GM12878 (cell line): ENCODE data around the gene KLF15. TPM values are rescaled to one million over a fixed set of nuclear protein-coding genes. Genes with fewer than 3 reads are reported as not detected.

Source experiments
- ATAC-seq: fragments of 200-7000 bp; cut with Tn5 transposase; 3 replicates; pipeline ENCODE4 v1.9.1; 2020; ENCODE audit warnings: mild to moderate bottlenecking, moderate library complexity
- BruUV-seq: library from RNA; stranded (reverse); fragments of 400-500 nt; replicated peaks from 2 replicates; lab custom pipeline; 2021; lab: Mats Ljungman, UMichigan
- CTCF ChIA-PET: fragments of 300-600 bp; sonication (Branson Sonifier 250); formaldehyde crosslinking; extraction: SDS; loops from one replicate; lab custom pipeline; 2021; ENCODE audit warnings: inconsistent platforms; lab: Yijun Ruan, JAX
- POLR2A ChIA-PET: fragments of 350-600 bp; formaldehyde crosslinking; extraction: SDS; loops from one replicate; lab custom pipeline; 2021; ENCODE audit warnings: inconsistent platforms; lab: Charles Lee
- RAD21 ChIA-PET: fragments of 300-600 bp; sonication (Branson Sonifier 250); formaldehyde crosslinking; loops from one replicate; lab custom pipeline; 2023; ENCODE audit warnings: antibody characterized with exemption; ENCODE audit not compliant: unreplicated experiment; lab: Charles Lee
- SMC1A ChIA-PET: fragments of 300-600 bp; sonication (Branson Sonifier 250); formaldehyde crosslinking; loops from one replicate; lab custom pipeline; 2023; ENCODE audit not compliant: unreplicated experiment, uncharacterized antibody; lab: Charles Lee
- DNase-seq: peaks from one replicate; pipeline ENCODE4 v3.0.0-alpha.2; 2011; ENCODE audit warnings: low read depth, low spot score
- FAIRE-seq: peaks from 3 replicates; lab custom pipeline; 2011; peaks lifted over from hg19 to GRCh38; lab: Jason Lieb, UNC
- H2AFZ ChIP-seq: 2 replicates; pipeline ENCODE4 v1.6.0; 2011; ENCODE audit warnings: low read depth, low read length, control low read depth; ENCODE audit not compliant: control insufficient read depth
- H3K27ac ChIP-seq: 2 replicates; pipeline ENCODE4 v1.5.1; 2011; ENCODE audit warnings: control low read depth; ENCODE audit not compliant: control insufficient read depth, insufficient read depth
- H3K27me3 ChIP-seq, 2 experiments: replicated peaks in 1 of 2; 2 replicates each; pipeline versions ENCODE4 v1.6.0 to v1.6.1; 2011; ENCODE audit warnings: low read length in 1 of 2; ENCODE audit not compliant: control insufficient read depth in 2 of 2, insufficient read depth in 2 of 2
- H3K36me3 ChIP-seq, 2 experiments: 2 replicates each; pipeline ENCODE4 v1.5.1; 2011; ENCODE audit warnings: low read length in 1 of 2; ENCODE audit not compliant: control insufficient read depth in 2 of 2, insufficient read depth in 2 of 2
- H3K4me1 ChIP-seq: 2 replicates; pipeline ENCODE4 v1.6.1; 2011; ENCODE audit warnings: mild to moderate bottlenecking, low read length, moderate library complexity, mixed read lengths; ENCODE audit not compliant: control insufficient read depth, insufficient read depth
- H3K4me2 ChIP-seq: 2 replicates; pipeline ENCODE4 v1.6.0; 2011; ENCODE audit warnings: control low read depth; ENCODE audit not compliant: control insufficient read depth, insufficient read depth
- H3K4me3 ChIP-seq: fragments of 200-600 bp; sonication (generic); 2 replicates; pipeline ENCODE4 v1.5.1; 2016
- H3K79me2 ChIP-seq: 2 replicates; pipeline ENCODE4 v1.6.0; 2011; ENCODE audit warnings: low read length; ENCODE audit not compliant: control insufficient read depth, insufficient read depth
- H3K9ac ChIP-seq: 2 replicates; pipeline ENCODE4 v1.8.0; 2011; ENCODE audit warnings: low read length, control low read depth, mixed read lengths; ENCODE audit not compliant: control insufficient read depth, insufficient read depth
- H3K9me3 ChIP-seq: replicated peaks from 3 replicates; pipeline ENCODE4 v1.5.1; 2011; ENCODE audit warnings: mild to moderate bottlenecking, low read length; ENCODE audit not compliant: control insufficient read depth, insufficient read depth
- H4K20me1 ChIP-seq: 2 replicates; pipeline ENCODE4 v1.6.0; 2011; ENCODE audit not compliant: control insufficient read depth, insufficient read depth
- BHLHE40 ChIP-seq, 2 experiments: fragments of 450-650 bp in 1 of 2; IDR thresholded peaks; 2 replicates each; pipeline ENCODE4 v1.6.1; 2011 to 2017; ENCODE audit warnings: low read depth in 2 of 2, borderline replicate concordance in 1 of 2, improper control_type of control experiment in 1 of 2, low read length in 1 of 2, mild to moderate bottlenecking in 1 of 2
- BMI1 ChIP-seq: fragments of 450-650 bp; IDR thresholded peaks from 2 replicates; pipeline ENCODE4 v1.6.1; 2016; ENCODE audit warnings: mild to moderate bottlenecking, moderate library complexity, borderline replicate concordance
- CHD2 ChIP-seq: IDR thresholded peaks from 2 replicates; pipeline ENCODE4 v1.6.1; 2011; ENCODE audit warnings: low read depth, low read length, improper control_type of control experiment, borderline replicate concordance
- CHD4 ChIP-seq: fragments of 200-600 bp; sonication (generic); IDR thresholded peaks from 2 replicates; pipeline ENCODE4 v1.6.1; 2016; ENCODE audit warnings: mild to moderate bottlenecking
- DPF2 ChIP-seq: fragments of 450-650 bp; IDR thresholded peaks from 2 replicates; pipeline ENCODE4 v1.6.1; 2017; ENCODE audit warnings: mild to moderate bottlenecking
- GABPA ChIP-seq: IDR thresholded peaks from 2 replicates; pipeline ENCODE4 v1.6.1; 2014; ENCODE audit warnings: antibody characterized with exemption, low read depth, mild to moderate bottlenecking, inconsistent platforms
- HDAC2 ChIP-seq: fragments of 200-600 bp; sonication (generic); IDR thresholded peaks from 2 replicates; pipeline ENCODE4 v1.6.1; 2017
- MTA3 ChIP-seq: IDR thresholded peaks from 2 replicates; pipeline ENCODE4 v1.6.1; 2012; ENCODE audit warnings: low read length, inconsistent platforms, borderline replicate concordance
- MXI1 ChIP-seq: fragments of 150-350 bp; IDR thresholded peaks from 2 replicates; pipeline ENCODE4 v1.6.1; 2011; ENCODE audit warnings: low read depth, mild to moderate bottlenecking, inconsistent platforms, low read length, improper control_type of control experiment
- MYB ChIP-seq: fragments of 150-350 bp; IDR thresholded peaks from 2 replicates; pipeline ENCODE4 v1.6.1; 2014; ENCODE audit warnings: mild to moderate bottlenecking, low read depth, low read length, borderline replicate concordance
- POLR2AphosphoS2 ChIP-seq: IDR thresholded peaks from 2 replicates; pipeline ENCODE4 v1.6.1; 2011; ENCODE audit warnings: low read depth, mild to moderate bottlenecking, low read length, improper control_type of control experiment, moderate library complexity
- RAD51 ChIP-seq: fragments of 450-650 bp; IDR thresholded peaks from 2 replicates; pipeline ENCODE4 v1.6.1; 2016; ENCODE audit warnings: moderate library complexity, mild to moderate bottlenecking, inconsistent platforms
- TBL1XR1 ChIP-seq: IDR thresholded peaks from 2 replicates; pipeline ENCODE4 v1.6.1; 2012; ENCODE audit warnings: low read depth, low read length, improper control_type of control experiment
- WGBS: methylation state at CpG from one replicate; pipeline ENCODE4 v1.1.6; 2016; ENCODE audit warnings: low lambda C conversion rate; ENCODE audit not compliant: insufficient replicate concordance, insufficient coverage; ENCODE audit errors: missing lambda C conversion rate; 5-methylcytosine and 5-hydroxymethylcytosine counted together
- in situ Hi-C: fragments of 300-500 bp; cut with MboI; formaldehyde crosslinking; loops from 9 replicates; pipeline ENCODE4 v1.14.3; 2018; ENCODE audit warnings: mixed read lengths
- intact Hi-C: fragments of 100-400 bp; cut with micrococcal nuclease; formaldehyde crosslinking; loops from one replicate; pipeline ENCODE4 v1.14.2; 2022; ENCODE audit not compliant: unreplicated experiment
- polyA plus RNA-seq, 11 experiments: library from polyadenylated mRNA; depleted of rRNA in 4 of 11; unstranded in 6 of 11; stranded (reverse) in 5 of 11; fragments of >200 nt; fragmentation: Nextera tagmentation in 4 of 11; fragmentation: Illumina TruSeq in 1 of 11; extraction: Ambion mirVana in 4 of 11; extraction: Trizol in 1 of 11; gene quantifications; 1 replicate in 1 of 11; 2 replicates in 10 of 11; pipeline versions ENCODE4 v1.2.1 to v1.2.3, GENCODE V29; 2011 to 2016; ENCODE audit warnings: inconsistent platforms in 2 of 11, missing spikeins in 2 of 11, low read depth in 1 of 11
- total RNA-seq, 4 experiments: library from RNA; depleted of rRNA in 3 of 4; stranded (reverse); fragments of >200 nt in 3 of 4; fragmentation: Illumina TruSeq in 1 of 4; extraction: Trizol in 1 of 4; gene quantifications; 2 replicates each; pipeline versions ENCODE4 v1.2.1 to v1.2.3, GENCODE V29; 2013 to 2021
- TF ChIP-seq, protein P1 (sequence below): fragments of 450-650 bp; IDR thresholded peaks from 2 replicates; pipeline ENCODE4 v1.6.1; 2017; ENCODE audit warnings: low read depth, mild to moderate bottlenecking, moderate library complexity
- TF ChIP-seq, protein P2 (sequence below): fragments of 450-650 bp; formaldehyde crosslinking; IDR thresholded peaks from 2 replicates; pipeline ENCODE4 v1.5.0; 2022; ENCODE audit warnings: mild to moderate bottlenecking, missing genetic modification characterization
- TF ChIP-seq, protein P3 (sequence below): IDR thresholded peaks from 2 replicates; pipeline ENCODE4 v1.6.1; 2012; ENCODE audit warnings: mild to moderate bottlenecking, low read depth, low read length

Gene KLF15
- total and polyA plus RNA-seq, 10 of the 15 experiments (the other 5 are each of a cell fraction or from before 2014, with no cell fraction given): 0.15 TPM; not detected in 9

DNA sequence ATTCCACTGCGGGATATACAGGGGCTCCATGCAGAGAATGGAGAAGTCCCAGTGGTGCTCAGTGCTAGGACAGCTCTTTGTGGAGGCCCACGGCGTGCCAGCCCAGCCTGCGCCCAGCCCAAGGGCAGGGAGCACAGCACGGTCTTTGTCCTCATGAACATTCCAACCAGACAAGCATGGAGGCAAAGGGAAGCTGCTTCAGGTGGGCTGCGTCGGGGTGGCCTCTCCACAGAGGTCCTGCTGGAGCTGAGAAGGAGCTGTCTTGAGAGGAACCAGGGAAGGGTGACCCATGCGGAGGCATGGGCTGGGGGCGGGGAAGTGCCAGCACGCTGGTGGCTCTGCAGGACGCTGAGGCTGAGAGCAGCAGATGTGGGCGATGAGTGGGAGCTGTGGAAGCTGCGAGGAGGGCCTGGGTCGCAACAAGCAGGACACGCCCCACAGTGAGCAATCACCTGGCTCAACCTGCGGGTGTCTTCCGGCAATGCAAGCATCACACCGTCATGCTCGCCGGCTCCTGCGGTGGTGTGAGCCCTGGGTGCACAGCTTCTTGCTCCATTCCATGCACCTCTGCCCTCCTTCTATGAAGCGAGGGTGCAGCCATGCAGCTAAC, 14.0 kb upstream of the KLF15 start (continued):
- TF ChIP-seq, protein P1, sequence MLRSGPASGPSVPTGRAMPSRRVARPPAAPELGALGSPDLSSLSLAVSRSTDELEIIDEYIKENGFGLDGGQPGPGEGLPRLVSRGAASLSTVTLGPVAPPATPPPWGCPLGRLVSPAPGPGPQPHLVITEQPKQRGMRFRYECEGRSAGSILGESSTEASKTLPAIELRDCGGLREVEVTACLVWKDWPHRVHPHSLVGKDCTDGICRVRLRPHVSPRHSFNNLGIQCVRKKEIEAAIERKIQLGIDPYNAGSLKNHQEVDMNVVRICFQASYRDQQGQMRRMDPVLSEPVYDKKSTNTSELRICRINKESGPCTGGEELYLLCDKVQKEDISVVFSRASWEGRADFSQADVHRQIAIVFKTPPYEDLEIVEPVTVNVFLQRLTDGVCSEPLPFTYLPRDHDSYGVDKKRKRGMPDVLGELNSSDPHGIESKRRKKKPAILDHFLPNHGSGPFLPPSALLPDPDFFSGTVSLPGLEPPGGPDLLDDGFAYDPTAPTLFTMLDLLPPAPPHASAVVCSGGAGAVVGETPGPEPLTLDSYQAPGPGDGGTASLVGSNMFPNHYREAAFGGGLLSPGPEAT: no peak
- TF ChIP-seq MXI1 (no peak), HDAC2 (no peak), MYB (no peak), BMI1 (no peak), CHD4 (no peak), RAD51 (no peak), CHD2 (no peak), MTA3 (no peak)

DNA sequence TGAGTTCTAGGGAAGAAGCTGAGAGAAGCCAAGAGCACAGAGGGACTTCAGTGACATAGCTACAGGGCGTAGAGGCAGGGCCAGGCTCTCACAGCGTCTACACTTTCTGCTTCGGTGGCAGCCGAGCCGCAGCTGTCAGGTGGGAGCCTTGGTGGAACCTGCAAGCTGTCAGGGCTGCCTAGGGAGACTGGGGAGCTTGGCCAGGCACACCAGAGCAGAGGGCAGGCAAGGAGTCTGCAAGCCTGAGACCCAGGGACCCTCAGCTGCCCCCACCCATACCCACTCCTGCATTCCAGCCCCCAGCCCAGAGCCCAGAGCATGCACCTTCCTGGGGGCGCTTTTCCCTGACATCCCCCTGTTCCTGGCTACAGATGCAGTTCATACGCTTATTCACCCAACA, 13.4 kb upstream of the KLF15 start:
- no peaks in the 10 kb centered on the region for H3K79me2 ChIP-seq
- H4K20me1 ChIP-seq: no peaks in the 10 kb centered on the region
- ChIA-PET SMC1A (no interaction called here), RAD21 (interaction anchor here (1.0 kb wide), 1 partner anchor 18 kb away, joined by 4 read pairs; no protein-coding TSS in a partner anchor), POLR2A (no interaction called here), CTCF (no interaction called here)
- ATAC-seq (no peak), DNase-seq (no peak), FAIRE-seq (no peak)
- WGBS: 46% methylated on average over 7 of the region's 7 CpGs
- in situ Hi-C loops (no loop called here), intact Hi-C loops (no loop called here)
- H3K4me3 ChIP-seq: no peak overlapping the region
- no peaks in the 10 kb centered on the region for H3K4me1 ChIP-seq
- BruUV-seq: no TSS peak
- no peaks in the 10 kb centered on the region for H3K36me3 ChIP-seq
- H3K27ac ChIP-seq: no peak overlapping the region
- H3K9me3 ChIP-seq: no peaks in the 10 kb centered on the region
- no peaks in the 10 kb centered on the region; a peak in 2 of 4 replicates for H3K27me3 ChIP-seq
- H3K4me2 ChIP-seq: no peak overlapping the region
- no peak overlapping the region for H3K9ac ChIP-seq
- H2AFZ ChIP-seq: no peak overlapping the region
- TF ChIP-seq DPF2: no peak
- no peak for TF ChIP-seq POLR2AphosphoS2
- TF ChIP-seq GABPA: no peak
- no peak for TF ChIP-seq TBL1XR1
- TF ChIP-seq, protein P2, sequence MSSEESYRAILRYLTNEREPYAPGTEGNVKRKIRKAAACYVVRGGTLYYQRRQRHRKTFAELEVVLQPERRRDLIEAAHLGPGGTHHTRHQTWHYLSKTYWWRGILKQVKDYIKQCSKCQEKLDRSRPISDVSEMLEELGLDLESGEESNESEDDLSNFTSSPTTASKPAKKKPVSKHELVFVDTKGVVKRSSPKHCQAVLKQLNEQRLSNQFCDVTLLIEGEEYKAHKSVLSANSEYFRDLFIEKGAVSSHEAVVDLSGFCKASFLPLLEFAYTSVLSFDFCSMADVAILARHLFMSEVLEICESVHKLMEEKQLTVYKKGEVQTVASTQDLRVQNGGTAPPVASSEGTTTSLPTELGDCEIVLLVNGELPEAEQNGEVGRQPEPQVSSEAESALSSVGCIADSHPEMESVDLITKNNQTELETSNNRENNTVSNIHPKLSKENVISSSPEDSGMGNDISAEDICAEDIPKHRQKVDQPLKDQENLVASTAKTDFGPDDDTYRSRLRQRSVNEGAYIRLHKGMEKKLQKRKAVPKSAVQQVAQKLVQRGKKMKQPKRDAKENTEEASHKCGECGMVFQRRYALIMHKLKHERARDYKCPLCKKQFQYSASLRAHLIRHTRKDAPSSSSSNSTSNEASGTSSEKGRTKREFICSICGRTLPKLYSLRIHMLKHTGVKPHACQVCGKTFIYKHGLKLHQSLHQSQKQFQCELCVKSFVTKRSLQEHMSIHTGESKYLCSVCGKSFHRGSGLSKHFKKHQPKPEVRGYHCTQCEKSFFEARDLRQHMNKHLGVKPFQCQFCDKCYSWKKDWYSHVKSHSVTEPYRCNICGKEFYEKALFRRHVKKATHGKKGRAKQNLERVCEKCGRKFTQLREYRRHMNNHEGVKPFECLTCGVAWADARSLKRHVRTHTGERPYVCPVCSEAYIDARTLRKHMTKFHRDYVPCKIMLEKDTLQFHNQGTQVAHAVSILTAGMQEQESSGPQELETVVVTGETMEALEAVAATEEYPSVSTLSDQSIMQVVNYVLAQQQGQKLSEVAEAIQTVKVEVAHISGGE: no peak
- TF ChIP-seq BHLHE40 (IDR thresholded peaks at IDR 0.05; ENCODE audit: borderline replicate concordance in 1 of 2, low read depth in 2 of 2, low read length in 1 of 2): no peak
- TF ChIP-seq CHD4: no peak
- TF ChIP-seq, protein P3, sequence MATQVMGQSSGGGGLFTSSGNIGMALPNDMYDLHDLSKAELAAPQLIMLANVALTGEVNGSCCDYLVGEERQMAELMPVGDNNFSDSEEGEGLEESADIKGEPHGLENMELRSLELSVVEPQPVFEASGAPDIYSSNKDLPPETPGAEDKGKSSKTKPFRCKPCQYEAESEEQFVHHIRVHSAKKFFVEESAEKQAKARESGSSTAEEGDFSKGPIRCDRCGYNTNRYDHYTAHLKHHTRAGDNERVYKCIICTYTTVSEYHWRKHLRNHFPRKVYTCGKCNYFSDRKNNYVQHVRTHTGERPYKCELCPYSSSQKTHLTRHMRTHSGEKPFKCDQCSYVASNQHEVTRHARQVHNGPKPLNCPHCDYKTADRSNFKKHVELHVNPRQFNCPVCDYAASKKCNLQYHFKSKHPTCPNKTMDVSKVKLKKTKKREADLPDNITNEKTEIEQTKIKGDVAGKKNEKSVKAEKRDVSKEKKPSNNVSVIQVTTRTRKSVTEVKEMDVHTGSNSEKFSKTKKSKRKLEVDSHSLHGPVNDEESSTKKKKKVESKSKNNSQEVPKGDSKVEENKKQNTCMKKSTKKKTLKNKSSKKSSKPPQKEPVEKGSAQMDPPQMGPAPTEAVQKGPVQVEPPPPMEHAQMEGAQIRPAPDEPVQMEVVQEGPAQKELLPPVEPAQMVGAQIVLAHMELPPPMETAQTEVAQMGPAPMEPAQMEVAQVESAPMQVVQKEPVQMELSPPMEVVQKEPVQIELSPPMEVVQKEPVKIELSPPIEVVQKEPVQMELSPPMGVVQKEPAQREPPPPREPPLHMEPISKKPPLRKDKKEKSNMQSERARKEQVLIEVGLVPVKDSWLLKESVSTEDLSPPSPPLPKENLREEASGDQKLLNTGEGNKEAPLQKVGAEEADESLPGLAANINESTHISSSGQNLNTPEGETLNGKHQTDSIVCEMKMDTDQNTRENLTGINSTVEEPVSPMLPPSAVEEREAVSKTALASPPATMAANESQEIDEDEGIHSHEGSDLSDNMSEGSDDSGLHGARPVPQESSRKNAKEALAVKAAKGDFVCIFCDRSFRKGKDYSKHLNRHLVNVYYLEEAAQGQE: no peak
